GM12864 (cell line): ENCODE measurements around the gene RPGRIP1L.

ENCODE experiments used
- DNase-seq: peaks from one replicate; pipeline ENCODE4 v3.0.0-alpha.2; 2011; ENCODE audit warnings: low read depth
- H3K4me3 ChIP-seq: 2 replicates; pipeline ENCODE4 v1.5.1; 2011; ENCODE audit warnings: mild to moderate bottlenecking, low read depth, low read length, control low read depth
- TF ChIP-seq, protein P1 (sequence below): IDR thresholded peaks from 2 replicates; pipeline ENCODE4 v1.5.1; 2011; ENCODE audit warnings: low read depth, mild to moderate bottlenecking, moderate library complexity, low read length, control low read depth, inconsistent platforms; ENCODE audit errors: missing control alignments

Gene RPGRIP1L

DNA sequence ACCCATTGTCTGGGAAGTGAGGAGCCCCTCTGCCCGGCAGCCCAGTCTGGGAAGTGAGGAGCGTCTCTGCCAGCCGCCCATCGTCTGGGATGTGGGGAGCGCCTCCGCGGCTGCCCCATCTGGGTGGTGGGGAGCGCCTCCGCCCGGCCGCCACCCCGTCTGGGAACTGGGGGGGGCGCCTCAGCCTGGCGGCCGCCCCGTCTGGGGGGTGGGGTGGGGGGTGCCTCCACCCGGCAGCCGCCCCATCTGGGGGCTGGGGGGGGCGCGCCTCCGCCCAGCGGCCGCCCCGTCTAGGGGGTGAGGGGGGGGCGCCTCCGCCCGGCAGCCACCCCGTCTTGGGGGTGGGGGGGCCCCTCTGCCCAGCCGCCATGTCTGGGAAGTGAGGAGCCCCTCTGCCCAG lies 78.4 kb downstream of the RPGRIP1L start:
- TF ChIP-seq, protein P1, sequence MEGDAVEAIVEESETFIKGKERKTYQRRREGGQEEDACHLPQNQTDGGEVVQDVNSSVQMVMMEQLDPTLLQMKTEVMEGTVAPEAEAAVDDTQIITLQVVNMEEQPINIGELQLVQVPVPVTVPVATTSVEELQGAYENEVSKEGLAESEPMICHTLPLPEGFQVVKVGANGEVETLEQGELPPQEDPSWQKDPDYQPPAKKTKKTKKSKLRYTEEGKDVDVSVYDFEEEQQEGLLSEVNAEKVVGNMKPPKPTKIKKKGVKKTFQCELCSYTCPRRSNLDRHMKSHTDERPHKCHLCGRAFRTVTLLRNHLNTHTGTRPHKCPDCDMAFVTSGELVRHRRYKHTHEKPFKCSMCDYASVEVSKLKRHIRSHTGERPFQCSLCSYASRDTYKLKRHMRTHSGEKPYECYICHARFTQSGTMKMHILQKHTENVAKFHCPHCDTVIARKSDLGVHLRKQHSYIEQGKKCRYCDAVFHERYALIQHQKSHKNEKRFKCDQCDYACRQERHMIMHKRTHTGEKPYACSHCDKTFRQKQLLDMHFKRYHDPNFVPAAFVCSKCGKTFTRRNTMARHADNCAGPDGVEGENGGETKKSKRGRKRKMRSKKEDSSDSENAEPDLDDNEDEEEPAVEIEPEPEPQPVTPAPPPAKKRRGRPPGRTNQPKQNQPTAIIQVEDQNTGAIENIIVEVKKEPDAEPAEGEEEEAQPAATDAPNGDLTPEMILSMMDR, result no peak
- no peak overlapping the region for H3K4me3 ChIP-seq
- no peak for DNase-seq

DNA sequence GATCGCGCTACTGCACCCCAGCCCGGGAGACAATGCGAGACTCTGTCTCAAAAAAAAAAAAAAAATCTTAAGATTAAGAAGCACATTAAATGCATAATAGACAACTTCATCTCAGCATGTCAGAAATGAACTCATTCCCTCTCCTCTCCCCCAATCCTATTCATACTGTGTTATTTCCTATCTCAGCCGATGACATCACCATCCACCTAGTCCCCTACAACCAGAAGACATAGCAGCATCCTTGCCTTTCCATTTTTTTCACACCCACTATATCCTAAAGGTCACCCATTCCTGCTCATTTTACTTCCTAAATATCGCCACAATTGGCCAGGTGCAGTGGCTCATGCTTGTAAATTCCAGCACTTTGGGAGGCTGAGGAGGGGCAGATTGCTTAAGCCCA lies 81.3 kb downstream of the RPGRIP1L start:
- H3K4me3 ChIP-seq, result no peak overlapping the region
- no peak for DNase-seq
- TF ChIP-seq, protein P1, result no peak

DNA sequence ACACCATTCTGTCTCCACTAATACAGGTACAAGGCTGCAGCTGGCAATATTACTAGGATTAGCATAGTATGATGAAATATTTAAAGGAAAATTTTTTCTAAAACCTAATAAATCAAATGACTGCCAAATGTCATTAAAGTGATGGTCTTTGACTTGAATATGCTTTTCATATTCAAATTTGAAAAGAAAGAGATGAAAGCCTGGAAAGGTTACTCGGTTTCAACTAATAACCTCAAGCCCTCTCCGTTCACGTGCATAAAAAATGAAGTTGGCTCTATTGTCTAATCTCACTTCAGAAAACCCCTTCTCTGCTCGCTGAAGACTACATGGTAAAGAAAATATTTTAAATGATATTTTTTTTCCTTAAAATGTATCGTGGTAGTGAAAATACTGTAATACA lies 83.2 kb downstream of the RPGRIP1L start:
- no peak overlapping the region for H3K4me3 ChIP-seq
- DNase-seq, result no peak
- TF ChIP-seq, protein P1, result no peak

DNA sequence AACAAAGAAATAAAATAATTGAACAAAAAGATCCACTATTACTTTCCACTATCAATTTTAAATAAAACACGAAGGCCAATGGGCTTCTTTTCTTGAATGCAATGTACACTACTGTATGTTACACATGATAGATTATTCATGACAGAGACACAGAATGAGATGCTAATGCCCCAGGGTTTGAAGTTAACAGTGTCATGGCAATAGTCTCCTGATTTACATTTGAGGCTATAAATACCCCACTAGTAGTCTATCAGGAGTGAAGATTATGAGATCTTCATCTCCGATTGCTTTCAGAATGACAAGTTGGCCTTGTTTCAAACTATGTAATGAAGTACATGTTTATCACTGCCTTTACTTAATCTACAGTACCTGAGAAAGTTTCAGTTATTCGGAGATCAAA lies 84.4 kb downstream of the RPGRIP1L start:
- TF ChIP-seq, protein P1, result no peak
- DNase-seq, result no peak
- H3K4me3 ChIP-seq, result no peak overlapping the region

DNA sequence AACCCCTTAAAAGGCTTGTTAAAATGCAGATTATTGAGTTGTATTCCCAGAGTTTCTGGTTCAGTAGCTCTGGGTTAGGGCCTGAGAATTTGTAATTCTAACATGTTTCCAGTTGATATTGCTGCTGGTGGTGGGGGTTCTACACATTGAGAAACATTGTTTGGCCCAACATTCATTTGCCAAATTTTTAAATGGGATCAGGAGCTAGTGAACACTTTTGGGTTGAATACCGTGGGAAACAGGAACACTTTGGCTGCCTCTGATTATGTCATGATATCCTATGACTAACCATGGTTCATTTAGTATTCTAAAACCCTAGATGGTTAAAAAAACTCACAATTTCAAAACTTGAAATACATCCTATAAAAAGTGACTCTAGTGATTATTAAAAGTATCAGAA lies 89.3 kb downstream of the RPGRIP1L start:
- TF ChIP-seq, protein P1, result no peak
- no peak overlapping the region for H3K4me3 ChIP-seq
- no peak for DNase-seq

DNA sequence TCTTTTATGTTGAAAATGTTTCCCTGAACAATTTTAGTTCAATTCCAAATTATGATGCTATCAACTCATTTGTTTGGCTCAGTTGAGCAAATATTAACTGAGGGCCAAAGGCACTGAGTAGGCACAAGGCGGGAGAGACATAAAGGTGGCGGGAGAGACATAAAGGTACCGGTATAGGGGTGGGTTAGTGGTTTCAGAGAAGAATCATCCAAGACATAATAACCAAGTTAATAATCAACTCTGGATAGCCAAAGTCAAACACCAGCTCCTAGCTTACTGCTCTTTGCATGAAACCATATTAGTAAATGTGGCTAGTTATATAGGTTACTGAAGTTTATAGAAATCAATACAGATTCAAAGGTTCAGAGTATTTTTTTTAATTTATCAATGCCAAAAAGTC lies 91.7 kb downstream of the RPGRIP1L start:
- DNase-seq, result no peak
- TF ChIP-seq, protein P1, result no peak
- H3K4me3 ChIP-seq, result no peak overlapping the region

DNA sequence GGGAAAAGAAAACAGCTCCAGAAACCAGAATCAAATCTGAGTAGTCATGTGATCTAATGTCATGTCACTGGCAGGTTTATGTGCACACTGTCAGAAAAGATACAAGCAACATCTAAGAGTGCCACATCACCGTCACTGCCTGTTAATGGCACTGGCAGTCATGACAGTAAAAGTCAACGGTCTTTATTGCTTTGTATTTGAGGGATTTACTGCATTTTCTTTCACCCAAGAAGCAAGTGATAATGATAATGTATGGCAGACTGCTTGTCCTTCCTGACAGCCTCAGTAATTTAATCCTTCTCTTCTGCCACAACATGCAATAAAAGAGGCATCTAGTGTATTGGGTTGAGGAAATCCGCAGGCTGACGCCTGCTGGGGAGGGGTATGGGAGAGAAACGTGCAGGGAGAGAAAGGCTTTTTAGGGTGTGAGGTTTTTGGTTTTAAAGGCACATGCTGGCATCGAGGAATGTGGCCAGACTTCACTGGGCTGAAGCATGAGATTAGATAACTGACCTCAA lies 92.4 kb downstream of the RPGRIP1L start:
- no peak overlapping the region for H3K4me3 ChIP-seq
- TF ChIP-seq, protein P1, result no peak
- DNase-seq, result no peak
